8988T (cell line): ENCODE results near the gene ASXL1.
A peak's percentile ranks its signal among the peaks of the same experiment; 100 is the strongest.
"Not testable (repeated sequence)": the region's sequence is repeated elsewhere in the genome, so short reads cannot be mapped to it uniquely, and the experiment has no call there.

ENCODE experiments used
- DNase-seq: peaks from one replicate; pipeline ENCODE4 v3.0.0; 2011

Gene ASXL1

DNA sequence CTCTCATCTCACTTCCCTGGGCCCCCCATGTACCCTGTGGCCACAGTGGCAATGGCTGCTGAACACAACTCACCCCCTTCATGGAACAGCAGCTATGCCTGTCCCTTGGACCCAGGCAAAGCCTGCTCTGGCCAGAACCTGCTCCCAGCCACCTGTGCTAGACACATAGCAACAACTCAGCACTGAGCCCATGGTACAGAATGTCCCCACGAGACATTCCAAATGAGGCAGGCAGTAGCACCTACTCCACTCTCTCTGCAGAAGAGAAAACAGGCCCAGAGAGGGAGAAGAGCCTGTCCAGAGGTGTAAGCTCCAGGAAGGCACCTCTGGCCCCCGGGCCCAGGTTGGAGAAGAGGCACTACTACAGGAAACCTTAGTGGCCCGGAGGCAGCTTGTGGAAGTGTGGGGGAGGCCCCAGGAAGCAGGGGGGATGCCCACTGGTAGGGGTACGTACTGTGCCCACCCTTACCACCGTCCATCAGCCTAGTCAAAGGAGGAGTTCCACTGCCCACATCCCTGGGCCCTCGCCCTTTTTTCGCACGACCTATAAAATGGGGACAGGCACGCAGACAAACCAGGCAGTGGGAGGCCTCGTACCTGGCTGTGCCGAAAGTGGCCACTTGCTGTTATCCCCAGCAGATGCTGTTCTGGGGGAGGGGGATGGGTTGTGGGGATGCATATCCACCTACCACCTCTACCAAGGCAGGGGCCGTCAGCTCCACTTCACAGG lies 97.2 kb downstream of the ASXL1 start:
- no peak for DNase-seq

DNA sequence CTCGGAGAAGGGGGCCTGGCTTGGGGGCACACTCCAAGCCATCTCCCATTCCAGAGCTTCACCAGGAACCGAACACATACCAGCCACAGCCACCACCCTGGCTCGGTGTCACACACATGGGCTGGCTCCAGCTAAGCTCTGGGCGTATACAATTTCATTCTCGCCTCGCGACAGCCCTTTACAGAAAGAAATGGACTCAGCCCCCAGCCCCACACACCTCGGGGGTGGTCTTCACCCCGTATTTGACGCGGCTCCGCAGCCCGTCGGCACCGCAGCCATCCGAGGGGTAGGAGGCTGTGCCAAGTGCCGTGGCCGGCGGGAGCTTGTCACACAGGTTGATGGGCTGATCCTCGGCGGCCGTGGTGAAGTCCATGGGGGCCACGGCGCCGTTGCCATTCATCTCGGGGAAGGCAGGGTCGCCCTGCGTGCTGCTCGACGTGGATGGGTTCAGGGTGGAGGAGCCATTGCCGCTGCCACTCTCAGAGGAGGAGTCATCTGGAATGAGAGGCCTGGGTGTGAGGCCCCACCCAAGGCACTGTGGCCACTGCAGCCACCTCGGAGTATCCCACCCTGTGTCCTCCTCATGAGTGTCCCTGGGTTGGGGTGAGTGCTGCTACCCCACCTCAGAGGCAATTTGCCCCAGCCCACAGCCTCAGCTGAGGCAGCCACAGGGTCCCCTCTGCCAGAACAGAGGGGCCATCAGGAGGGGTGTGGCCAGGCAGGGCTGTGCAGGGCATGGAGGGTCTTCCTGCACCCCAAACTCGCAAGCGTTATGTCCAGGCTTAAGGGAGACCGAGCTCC lies 98.0 kb downstream of the ASXL1 start:
- no peak for DNase-seq

DNA sequence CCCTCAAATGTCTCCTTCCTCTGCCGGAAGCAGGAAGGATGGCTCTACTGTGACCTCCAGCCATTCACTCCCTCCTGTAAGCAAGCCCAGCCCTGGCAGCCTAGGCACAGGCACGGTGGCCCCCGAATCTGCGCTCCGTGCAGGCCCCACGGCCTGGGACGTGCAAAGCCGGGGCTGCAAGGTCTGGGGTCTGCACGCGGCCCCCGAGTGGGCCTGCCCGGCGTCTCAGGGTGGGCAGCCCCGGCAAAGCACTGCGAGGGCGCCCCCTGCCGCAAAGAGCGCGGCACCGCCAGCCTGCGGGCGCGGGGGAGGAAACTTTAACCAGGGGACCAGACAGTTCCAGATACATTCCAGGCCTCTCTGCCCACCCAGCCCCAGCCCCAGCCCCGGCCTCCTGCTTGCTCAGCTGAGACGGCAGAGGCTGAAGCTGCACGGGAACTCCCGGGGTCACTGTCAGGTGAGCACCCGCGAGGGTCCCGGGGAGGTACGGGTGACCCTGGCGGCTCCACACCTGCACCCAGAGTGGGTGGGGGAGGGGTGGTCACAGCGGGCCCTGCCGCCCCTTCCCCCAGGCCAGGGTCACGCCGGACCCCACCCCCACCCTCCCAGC lies 98.8 kb downstream of the ASXL1 start:
- peak; percentile 94 for DNase-seq

DNA sequence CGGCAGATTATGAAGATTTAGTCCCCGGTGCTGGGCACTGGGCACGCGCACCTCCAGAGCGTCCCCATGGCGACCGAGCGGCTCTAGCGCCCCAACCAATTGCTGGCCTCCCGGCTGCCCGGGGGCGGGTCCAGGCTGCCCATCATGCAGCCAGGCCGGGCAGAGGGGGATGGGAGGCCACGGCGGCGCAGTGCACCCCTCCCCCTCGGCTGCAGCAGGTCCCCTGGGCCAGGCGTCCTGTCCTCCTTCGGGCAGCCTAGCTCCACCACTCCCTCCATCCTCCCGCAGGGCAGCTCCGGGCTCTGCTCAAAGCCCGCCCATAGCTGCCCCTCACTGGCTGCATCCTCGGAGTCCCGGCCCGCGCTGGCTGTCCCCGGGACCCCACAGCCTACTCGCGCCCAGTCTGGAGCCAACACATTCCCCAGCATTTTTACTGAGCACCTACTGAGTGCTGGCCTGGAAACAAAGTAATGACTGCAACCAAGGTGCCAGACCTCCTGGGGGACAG lies 99.4 kb downstream of the ASXL1 start:
- DNase-seq: no peak

DNA sequence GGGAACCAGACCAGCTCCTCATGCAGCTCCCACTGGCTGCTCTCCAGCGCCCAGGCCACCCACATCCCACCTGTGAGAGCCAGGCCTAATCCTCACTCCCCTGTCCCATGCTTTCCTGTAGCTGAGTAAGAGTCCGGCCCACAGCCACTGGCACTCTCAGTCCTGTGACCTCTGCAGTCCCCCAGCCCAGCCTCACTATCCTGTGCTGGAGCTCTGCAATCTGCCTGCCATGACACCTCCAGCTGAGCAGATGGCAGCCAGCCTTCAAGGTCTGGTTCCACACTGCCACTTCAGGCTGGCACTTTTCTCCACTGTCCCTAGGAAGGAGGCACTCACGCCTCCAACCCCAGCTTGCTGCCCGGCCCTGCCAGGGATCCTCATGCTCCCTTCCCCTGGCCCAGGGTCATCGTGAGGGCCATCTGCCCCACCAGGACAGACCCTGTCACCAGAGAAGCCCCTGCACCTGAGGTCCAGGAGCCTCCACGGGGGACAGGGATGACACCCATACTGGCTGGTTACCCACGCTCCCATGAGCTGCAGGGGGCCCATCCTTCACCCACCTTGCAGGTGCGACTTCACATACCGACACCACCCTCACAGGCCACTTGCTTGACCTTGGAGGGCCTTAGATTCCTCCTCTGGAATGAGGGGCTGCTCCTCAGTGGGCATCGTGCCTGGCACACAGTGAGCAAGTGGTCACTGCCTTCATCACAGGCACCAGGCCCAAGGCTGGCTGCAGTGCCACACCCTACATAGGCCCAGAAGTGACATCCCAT lies 100.1 kb downstream of the ASXL1 start:
- DNase-seq: no peak

GRCh38 chr20:32458837-32459220 lies 100.7 kb downstream of the ASXL1 start:
- DNase-seq: no peak

- no peak for DNase-seq
Observed at GRCh38 chr20:32460231-32460630, 102.1 kb downstream of the ASXL1 start.

DNA sequence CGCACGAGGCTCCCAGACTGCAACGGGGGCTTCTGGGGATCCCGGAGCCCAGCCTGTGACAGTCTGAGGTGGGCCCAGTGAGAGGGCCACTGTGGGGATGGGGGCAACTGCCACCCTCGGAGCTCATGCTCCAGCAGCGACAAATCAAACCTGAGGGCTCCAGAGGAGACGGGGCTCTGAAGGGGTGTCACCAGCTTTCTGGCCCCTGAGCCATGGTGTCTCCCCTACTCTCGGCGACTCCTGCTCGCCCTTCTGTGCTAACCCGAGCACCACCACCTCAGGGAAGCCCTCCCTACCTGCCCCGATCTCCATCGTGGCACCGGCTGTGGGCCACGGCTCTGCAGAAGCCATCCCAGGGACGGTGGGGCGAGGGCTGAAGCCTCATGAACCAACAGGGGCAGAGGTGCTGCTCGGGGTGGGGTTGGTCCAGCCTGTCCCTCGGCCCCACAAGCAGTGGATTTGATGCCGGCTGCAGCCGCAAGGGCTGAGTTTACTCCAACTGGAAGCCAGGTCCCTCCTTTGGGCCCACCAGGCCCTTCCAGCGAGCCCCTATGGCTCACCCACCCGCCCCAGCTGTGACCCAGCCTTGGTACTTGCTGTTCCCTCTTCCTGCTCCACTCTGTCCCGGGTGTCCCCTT lies 102.7 kb downstream of the ASXL1 start:
- no peak for DNase-seq

DNA sequence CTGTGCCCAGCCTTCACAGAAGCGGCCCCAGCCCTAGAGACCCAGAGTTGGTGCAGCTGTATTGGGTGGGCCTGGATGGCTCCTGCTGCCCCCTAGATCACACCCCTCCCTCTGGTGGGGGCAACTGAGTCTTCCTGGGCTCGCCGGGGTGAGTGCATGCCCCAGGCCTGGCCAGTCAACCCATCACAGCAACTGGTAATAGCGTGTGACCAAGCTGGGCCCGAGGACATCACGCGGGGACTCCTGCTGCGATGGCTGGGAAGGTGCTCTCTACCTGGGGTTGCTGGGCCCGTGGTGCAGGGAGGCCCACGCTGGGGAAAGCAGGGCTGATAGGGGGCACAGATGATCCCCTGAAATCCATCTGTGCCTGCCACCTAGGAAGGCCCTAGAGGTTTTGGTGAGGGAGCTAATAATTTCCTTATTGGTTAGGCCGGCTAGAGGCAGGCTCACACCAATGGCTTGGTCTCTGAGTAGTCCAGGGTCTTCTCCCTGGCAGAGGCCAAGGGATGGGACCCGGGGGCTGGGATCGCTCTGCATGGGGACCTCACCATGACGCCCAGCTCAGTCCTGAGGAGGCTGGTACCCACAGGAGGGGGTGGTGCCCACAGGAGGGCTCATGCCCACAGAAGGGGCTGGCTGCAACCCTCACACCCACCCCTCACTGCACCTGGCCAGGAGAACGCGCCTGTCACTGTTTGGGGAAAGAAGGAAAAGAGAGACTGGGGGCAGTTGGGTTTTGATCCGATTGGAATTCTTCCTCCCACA lies 103.9 kb downstream of the ASXL1 start:
- DNase-seq: peak; percentile 23

GRCh38 chr20:32462900-32463641 lies 104.9 kb downstream of the ASXL1 start:
- DNase-seq: peak; percentile 27

DNA sequence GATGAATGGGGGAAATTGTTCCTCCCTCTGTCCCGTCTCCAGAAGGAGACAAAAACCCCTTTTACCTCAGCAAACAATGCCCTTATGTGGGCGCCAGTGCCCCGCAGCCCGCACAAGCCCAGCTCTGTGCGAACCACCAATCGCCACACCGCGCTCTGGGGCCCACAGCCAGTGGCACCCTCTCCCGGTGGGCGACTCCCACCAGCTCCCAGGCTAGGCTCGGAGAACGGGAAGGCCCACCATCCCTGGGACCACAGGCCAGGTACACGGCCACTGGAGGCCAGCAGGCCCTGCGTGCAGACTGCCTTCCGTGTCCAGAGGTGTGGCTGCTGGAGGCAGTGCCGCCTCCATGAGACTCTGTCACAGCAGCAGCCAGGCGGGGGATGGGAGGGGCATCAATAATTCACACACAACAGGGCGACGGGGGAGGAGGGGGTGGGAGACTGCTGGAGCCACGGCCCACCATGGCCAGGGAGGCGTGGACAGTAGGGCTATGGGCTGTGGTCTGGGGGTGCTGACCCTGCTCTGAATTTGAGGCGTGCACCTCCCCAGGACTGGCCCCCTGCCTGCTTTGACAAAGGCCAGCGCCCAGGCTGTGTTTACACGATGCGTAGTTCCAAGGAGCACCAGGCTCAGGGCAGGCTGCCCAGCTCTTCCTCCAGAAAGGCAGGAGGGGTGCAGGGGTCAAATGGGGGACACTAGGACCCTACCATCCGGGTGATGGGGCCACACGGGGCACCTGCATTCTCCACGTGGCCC lies 105.7 kb downstream of the ASXL1 start:
- no peak for DNase-seq

- DNase-seq: no peak
Observed at GRCh38 chr20:32464401-32465091, 106.4 kb downstream of the ASXL1 start.

- no peak for DNase-seq
Observed at GRCh38 chr20:32465092-32465900, 107.2 kb downstream of the ASXL1 start.

GRCh38 chr20:32465901-32466675 lies 108.0 kb downstream of the ASXL1 start:
- not testable (repeated sequence) for DNase-seq

- no peak for DNase-seq
Observed at GRCh38 chr20:32466739-32467505, 108.8 kb downstream of the ASXL1 start.

DNA sequence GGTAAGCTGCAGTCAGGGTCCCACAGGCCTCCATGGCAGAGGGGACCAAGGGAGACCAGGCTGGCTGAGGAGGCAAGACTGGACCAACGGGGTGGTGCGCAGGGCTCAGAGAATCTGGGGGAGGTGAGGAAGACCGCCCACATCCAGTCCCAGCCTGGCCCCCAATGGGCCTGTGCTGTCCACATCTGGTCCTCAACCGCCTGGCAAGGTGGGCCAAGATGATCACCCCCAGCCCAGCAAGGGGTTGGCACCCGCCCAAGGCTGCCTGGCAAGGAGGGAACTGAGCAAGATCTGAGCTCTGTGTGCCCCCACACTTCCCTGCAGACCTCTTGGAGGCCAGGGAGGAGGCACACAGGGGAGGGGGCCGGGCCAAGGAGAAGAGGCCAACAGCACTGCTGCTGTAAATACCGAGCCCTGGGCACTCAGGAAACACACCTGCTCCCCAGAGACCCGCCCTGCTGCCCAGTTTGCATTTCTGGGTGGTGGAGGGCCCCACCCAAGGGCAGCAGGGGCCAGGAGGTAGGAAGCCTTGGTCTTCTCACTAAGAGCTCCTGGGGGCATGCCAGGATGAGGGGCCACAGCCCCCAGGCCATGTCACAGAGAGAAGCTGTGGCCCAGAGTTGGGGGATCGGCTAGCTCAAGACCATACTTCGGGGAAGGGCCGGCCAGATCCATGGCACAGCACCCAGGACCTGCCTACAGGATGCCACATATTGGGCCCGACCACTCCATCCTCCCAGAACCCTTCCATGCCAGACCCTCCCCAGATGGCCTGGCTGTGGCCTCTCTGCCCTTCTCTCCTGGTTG lies 109.6 kb downstream of the ASXL1 start:
- no peak for DNase-seq
